GM19238 (cell line): ENCODE measurements around the gene GALNS.
"Not testable (repeated sequence)": the region's sequence is repeated elsewhere in the genome, so short reads cannot be mapped to it uniquely, and the experiment has no call there.

Experiments used
- DNase-seq: peaks from one replicate; pipeline ENCODE4 v3.0.0; 2011; ENCODE audit warnings: low spot score; ENCODE audit not compliant: insufficient read length

GALNS gene

GRCh38 chr16:88805340-88805715 is 51.4 kb downstream of the GALNS start:
- DNase-seq: no peak

- DNase-seq: peak; percentile 68
Measured at GRCh38 chr16:88804552-88805339, 52.0 kb downstream of the GALNS start.

- DNase-seq: no peak
Measured at GRCh38 chr16:88804173-88804551, 52.6 kb downstream of the GALNS start.

DNA sequence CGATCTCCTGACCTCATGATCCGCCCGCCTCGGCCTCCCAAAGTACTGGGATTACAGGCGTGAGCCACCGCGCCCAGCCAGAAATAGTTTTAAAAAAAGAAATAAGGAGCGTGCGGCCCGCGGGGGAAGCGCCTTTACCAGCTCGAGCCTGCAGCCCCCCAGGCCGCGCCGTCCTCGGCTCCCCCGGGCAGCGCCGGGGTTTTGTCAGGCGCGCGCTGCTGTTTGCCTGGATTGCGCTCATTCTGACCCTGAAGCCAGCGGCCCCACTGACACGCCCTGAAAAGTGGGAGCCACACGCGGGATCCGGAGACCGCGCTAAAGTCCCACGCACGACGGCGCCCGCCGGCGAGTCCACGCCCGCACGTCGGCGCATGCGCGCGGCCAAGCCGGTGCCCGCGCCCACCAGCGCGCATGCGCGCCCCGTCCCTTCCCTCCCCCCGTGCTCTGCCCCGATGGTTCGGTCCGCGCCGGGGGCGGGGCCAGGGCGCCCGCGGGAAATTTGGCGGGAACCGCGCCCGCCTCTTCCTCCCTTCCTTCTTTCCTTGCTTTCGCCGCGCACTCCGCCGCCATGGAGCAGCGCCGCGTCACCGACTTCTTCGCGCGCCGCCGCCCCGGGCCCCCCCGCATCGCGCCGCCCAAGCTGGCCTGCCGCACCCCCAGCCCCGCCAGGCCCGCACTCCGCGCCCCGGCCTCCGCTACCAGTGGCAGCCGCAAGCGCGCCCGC is 53.3 kb downstream of the GALNS start, which contains the start of gene CDT1:
CDT1 (plus strand) TSS at position 526 of the 724 bp plus-strand sequence; CDS start at position 569, 43 bp downstream.
- peak; percentile 99 for DNase-seq

- DNase-seq: no peak
Measured at GRCh38 chr16:88800277-88800592, 56.5 kb downstream of the GALNS start.

- DNase-seq: no peak
Measured at GRCh38 chr16:88799569-88800276, 57.0 kb downstream of the GALNS start.

GRCh38 chr16:88798772-88799455 is 57.8 kb downstream of the GALNS start:
- DNase-seq: no peak

DNA sequence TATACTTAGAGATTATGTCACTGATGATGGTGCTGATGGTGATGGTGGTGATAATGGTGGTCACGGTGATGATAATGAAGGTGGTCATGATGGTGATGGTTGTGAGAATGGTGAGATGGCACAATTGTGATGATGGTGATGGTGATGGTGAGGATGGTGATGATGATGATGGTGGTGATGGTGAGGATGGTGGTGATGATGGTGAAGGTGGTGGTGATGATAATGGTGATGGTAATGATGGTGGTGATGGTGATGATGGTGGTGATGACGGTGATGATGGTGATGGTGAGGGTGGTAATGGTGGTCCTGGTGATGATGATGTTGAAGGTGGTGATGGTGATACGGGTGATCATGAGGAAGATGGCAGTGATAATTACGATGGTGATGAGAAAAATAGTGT is 58.7 kb downstream of the GALNS start:
- no peak for DNase-seq

DNA sequence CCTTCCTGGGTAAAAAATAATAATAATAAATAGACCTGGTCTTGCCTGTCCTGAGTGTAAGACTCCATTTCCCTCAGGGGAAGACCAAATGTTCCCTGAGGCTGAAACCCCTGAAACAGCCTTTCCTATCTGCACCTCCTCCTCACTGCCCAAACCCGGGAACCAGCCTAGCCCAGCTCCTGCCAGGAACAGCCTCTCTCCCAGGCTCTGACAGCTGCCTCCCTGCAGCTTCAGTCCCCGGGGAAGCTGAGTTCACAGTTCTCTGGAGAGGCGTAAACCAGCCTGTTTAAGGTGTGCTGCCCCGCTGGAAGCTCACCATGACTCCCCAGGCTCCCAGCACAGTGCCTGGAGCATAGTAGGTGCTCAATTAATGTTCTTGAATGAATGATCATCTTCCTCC is 60.5 kb downstream of the GALNS start:
- no peak for DNase-seq

DNA sequence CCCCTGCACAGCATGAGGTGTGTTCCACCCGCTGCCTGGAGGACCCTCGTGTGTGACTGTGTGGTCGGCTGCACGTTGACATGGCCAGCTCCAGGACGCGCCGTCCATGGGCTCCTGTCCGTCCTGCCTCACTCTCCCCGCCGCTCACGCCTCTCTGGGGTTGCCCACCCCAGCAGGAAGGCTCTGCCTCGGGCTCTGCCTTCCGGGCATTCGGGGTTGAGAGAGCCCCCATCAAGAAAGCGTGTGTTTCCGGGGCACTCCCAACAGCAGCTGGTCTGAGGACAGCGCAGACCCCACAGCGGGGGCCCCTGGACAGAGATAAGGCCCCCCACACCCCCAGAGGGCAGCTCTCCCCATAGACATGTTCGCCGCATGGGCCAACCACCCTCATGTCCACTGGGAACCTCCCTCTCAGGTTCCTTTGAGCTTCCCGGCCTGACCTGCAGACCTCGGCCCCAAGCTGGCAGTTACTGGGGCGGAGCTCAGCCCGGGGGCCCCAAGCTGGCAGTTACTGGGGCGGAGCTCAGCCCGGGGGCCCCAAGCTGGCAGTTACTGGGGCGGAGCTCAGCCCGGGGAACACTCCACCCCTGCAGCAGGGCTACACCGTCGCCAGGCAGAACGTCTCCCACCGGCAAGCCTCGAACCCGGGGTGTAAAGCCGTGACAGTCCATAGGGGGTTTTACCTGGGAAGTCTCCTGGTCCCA is 63.3 kb downstream of the GALNS start:
- DNase-seq: no peak

DNA sequence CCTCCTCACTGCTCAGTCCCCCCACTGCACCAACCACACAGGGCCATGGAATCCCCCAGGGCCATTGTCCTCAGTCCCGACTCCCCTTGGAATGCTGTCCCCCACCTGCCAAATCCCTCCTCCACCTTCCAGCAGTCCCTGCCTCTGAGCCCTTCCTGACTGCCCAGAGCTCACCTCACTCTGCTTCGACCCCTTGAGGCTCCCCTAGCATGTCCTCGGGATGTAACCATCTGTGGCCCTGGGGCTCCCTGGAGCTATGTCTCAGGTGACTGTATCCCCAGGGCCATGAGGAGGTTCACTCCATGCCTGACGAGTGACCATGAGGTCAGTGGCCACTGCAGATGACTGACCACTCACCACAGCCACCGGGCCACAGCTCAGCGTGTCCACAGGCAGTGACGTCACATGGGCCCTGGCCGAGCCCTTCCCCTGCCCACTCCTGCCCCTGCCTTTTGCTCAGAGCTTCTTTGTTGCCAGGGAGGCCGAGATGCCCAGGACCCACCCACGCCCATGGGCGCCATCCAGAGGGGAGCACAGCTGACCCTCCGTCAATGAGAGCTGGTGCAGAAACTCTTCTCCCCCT is 64.0 kb downstream of the GALNS start:
- no peak for DNase-seq

GRCh38 chr16:88792078-88792550 is 64.6 kb downstream of the GALNS start:
- no peak for DNase-seq

- DNase-seq: no peak
Measured at GRCh38 chr16:88790312-88791211, 66.2 kb downstream of the GALNS start.

GRCh38 chr16:88789594-88789993 is 67.2 kb downstream of the GALNS start:
- no peak for DNase-seq

GRCh38 chr16:88788749-88789148 is 68.0 kb downstream of the GALNS start:
- not testable (repeated sequence) for DNase-seq

DNA sequence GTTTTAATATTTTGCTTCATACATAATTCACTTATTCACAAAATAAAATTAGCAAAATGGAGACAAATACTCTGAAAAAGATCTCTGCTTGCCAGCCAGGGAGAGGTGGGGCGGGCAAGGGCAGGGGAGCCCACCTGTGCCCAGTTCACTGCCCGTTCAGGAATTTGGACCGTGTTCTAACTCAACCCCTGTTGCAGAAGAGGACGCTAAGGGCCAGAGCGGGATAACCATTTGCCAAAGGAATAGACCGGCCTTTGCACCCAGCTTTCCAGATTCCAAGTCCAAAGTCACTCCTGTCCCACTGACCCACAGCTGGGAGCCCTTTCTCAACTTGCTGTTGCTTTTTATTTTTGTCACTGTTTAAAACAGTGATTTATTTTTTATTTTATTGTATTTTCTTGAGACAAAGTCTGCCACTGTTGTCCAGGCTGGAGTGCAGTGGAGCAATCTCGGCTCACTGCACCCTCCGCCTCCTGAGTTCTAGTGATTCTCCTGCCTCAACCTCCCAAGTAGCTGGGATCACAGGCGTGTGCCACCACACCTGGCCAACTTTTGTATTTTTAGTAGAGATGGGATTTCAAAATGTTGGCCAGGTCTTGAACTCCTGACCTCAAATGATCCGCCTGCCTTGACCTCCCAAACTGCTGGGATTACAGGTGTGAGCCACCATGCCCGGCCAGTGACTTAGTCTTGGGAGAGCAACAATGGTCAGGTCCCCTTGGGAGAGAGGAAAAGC is 69.0 kb downstream of the GALNS start:
- DNase-seq: no peak

DNA sequence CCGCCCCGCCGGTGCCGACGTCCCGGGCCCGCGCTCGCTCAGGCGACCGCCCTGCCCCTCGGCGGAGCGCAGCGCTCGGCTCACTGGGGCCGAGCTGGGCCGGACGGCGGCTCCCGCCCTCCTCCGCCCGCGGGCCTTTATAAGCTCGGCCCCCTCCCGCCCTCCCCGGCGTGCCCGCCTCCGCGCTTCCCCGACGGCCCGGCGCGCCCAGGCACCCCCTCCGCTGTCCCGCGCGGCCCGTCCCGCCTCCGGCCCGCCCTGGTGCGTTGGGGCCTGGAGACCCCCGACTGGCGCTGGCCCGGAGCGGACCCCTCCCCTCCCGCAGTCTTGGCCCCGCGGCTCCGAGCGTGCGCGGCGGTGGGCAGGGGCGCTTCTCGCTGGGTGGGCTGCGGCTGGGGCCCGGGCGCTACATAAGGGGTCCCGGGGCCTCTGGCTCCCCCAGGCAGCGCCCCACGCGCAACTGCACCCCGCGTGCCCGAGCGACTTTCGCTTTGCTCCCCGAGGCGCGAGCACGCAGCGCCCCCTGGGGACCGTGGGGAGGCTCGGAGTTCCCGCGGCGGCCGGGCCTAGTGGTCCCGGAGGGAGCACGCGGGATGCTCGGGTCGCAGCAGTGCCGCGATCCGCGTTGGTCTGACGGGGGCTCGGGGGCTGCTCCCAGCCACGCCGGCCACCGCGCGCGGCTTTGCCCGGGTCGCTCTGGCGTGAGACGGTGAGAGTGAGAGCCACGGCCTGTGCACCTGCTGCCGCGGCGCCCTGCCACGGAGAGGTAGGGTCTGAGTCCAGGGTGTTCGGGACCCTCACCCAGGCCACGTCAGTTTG is 71.4 kb downstream of the GALNS start, which contains the start of gene PIEZO1:
PIEZO1 (minus strand) TSS at position 115 of the 819 bp plus-strand sequence. CDS start 256 bp downstream, outside the sequence.
- DNase-seq: peak; percentile 79

GRCh38 chr16:88784856-88785105 is 72.0 kb downstream of the GALNS start:
- no peak for DNase-seq
